H1 (cell line): Measurements from ENCODE around the gene ACOT7. TPM values are rescaled to one million over a fixed set of nuclear protein-coding genes. Genes with fewer than 3 reads are reported as not detected.

Experiments
- CTCF ChIA-PET: fragments of 300-600 bp; sonication (Branson Sonifier 250); formaldehyde crosslinking; loops from one replicate; lab custom pipeline; 2021; ENCODE audit not compliant: partially characterized antibody; lab: Charles Lee
- POLR2A ChIA-PET: fragments of 300-600 bp; sonication (Branson Sonifier 250); formaldehyde crosslinking; loops from one replicate; lab custom pipeline; 2021; ENCODE audit warnings: inconsistent platforms; ENCODE audit not compliant: partially characterized antibody; lab: Charles Lee
- DNase-seq, 2 experiments: peaks; one replicate each; pipeline versions ENCODE4 v3.0.0 to v3.0.0-alpha.2; 2010 to 2022; ENCODE audit warnings: low spot score in 2 of 2, low read depth in 1 of 2, mixed read lengths in 1 of 2
- FAIRE-seq: peaks from 2 replicates; lab custom pipeline; 2011; peaks lifted over from hg19 to GRCh38; lab: Jason Lieb, UNC
- H2AFZ ChIP-seq: 2 replicates; pipeline ENCODE4 v1.8.1; 2012; ENCODE audit warnings: low read length, inconsistent platforms
- H2AK5ac ChIP-seq: 2 replicates; pipeline ENCODE4 v1.6.1; 2013; ENCODE audit warnings: low read depth, low read length
- H2BK120ac ChIP-seq: replicated peaks from 2 replicates; pipeline ENCODE3; 2013; ENCODE audit warnings: low read depth, low read length, inconsistent platforms
- H2BK12ac ChIP-seq: 2 replicates; pipeline ENCODE4 v1.6.1; 2013; ENCODE audit warnings: low read depth, low read length
- H2BK15ac ChIP-seq: 2 replicates; pipeline ENCODE4 v1.6.1; 2013; ENCODE audit warnings: low read length
- H2BK20ac ChIP-seq: 2 replicates; pipeline ENCODE4 v1.6.1; 2013; ENCODE audit warnings: low read length
- H2BK5ac ChIP-seq: 2 replicates; pipeline ENCODE4 v1.6.1; 2013; ENCODE audit warnings: low read depth, low read length
- H3K14ac ChIP-seq: 2 replicates; pipeline ENCODE4 v1.6.1; 2013; ENCODE audit warnings: inconsistent platforms; ENCODE audit not compliant: insufficient read length
- H3K18ac ChIP-seq: 2 replicates; pipeline ENCODE4 v1.6.1; 2013; ENCODE audit warnings: low read length; ENCODE audit errors: extremely low read depth
- H3K23ac ChIP-seq: 2 replicates; pipeline ENCODE4 v1.6.1; 2013; ENCODE audit warnings: inconsistent platforms; ENCODE audit not compliant: insufficient read length
- H3K23me2 ChIP-seq: 2 replicates; pipeline ENCODE4 v1.6.1; 2013; ENCODE audit warnings: low read depth, low read length
- H3K27ac ChIP-seq: 2 replicates; pipeline ENCODE4 v1.6.1; 2011; ENCODE audit warnings: low read depth, low read length, inconsistent platforms
- H3K27me3 ChIP-seq, 4 experiments: replicated peaks in 1 of 4; 1 replicate in 1 of 4; 2 replicates in 3 of 4; pipeline versions ENCODE4 v1.6.1 to v1.8.1; 2011 to 2013; ENCODE audit warnings: low read length in 3 of 4, mild to moderate bottlenecking in 3 of 4, inconsistent platforms in 2 of 4, mixed read lengths in 2 of 4, moderate library complexity in 1 of 4; ENCODE audit not compliant: control insufficient read depth in 3 of 4, insufficient read depth in 3 of 4; ENCODE audit errors: extremely low read depth in 1 of 4
- H3K36me3 ChIP-seq, 4 experiments: 2 replicates each; pipeline versions ENCODE4 v1.6.1 to v1.8.1; 2011 to 2013; ENCODE audit warnings: mild to moderate bottlenecking in 4 of 4, low read length in 3 of 4, moderate library complexity in 2 of 4, control low read depth in 1 of 4, inconsistent platforms in 1 of 4; ENCODE audit not compliant: insufficient read depth in 4 of 4, control insufficient read depth in 2 of 4
- H3K4ac ChIP-seq: replicated peaks from 2 replicates; pipeline ENCODE3; 2013; ENCODE audit warnings: low read length, low read depth, mixed read lengths, inconsistent platforms; ENCODE audit not compliant: insufficient read length
- H3K4me1 ChIP-seq, 4 experiments: replicated peaks in 1 of 4; 1 replicate in 1 of 4; 2 replicates in 3 of 4; pipeline versions ENCODE4 v1.6.1 to v1.8.1; 2011 to 2013; ENCODE audit warnings: low read length in 3 of 4, inconsistent platforms in 2 of 4, mixed read lengths in 1 of 4; ENCODE audit not compliant: insufficient read depth in 4 of 4, control insufficient read depth in 3 of 4
- H3K4me2 ChIP-seq, 2 experiments: 2 replicates each; pipeline versions ENCODE4 v1.6.1 to v1.8.1; 2011 to 2013; ENCODE audit warnings: low read depth in 2 of 2, low read length in 2 of 2, control low read depth in 1 of 2, inconsistent platforms in 1 of 2, mild to moderate bottlenecking in 1 of 2; ENCODE audit not compliant: insufficient read depth in 1 of 2
- H3K4me3 ChIP-seq, 4 experiments: fragments of 200-600, 300-600 bp in 1 of 4; sonication (generic), shearing (Covaris generic), sonication (Bioruptor Twin) in 1 of 4; 2 replicates each; pipeline versions ENCODE4 v1.5.1 to v1.8.1; 2011 to 2016; ENCODE audit warnings: low read length in 4 of 4, low read depth in 3 of 4, control low read depth in 2 of 4, inconsistent platforms in 2 of 4, mild to moderate bottlenecking in 2 of 4, mixed read lengths in 1 of 4, moderate library complexity in 1 of 4; ENCODE audit not compliant: insufficient read depth in 2 of 4; ENCODE audit errors: extremely low read depth in 1 of 4
- H3K56ac ChIP-seq: replicated peaks from 2 replicates; pipeline ENCODE3; 2013; ENCODE audit warnings: low read depth, mild to moderate bottlenecking, mixed read lengths, low read length, inconsistent platforms; ENCODE audit not compliant: insufficient read length
- H3K79me1 ChIP-seq: 2 replicates; pipeline ENCODE4 v1.6.1; 2013; ENCODE audit warnings: low read depth, low read length, control low read depth
- H3K79me2 ChIP-seq, 2 experiments: 2 replicates each; pipeline versions ENCODE4 v1.6.1 to v1.8.1; 2012 to 2013; ENCODE audit warnings: low read length in 2 of 2, mild to moderate bottlenecking in 2 of 2, inconsistent platforms in 1 of 2; ENCODE audit not compliant: insufficient read depth in 2 of 2, control insufficient read depth in 1 of 2
- H3K9ac ChIP-seq, 4 experiments: replicated peaks in 1 of 4; 1 replicate in 1 of 4; 2 replicates in 3 of 4; pipeline versions ENCODE4 v1.6.1 to v1.8.1; 2011 to 2013; ENCODE audit warnings: low read depth in 3 of 4, low read length in 3 of 4, control low read depth in 2 of 4, mild to moderate bottlenecking in 2 of 4, moderate library complexity in 2 of 4, inconsistent platforms in 1 of 4; ENCODE audit errors: extremely low read depth in 1 of 4
- H3K9me3 ChIP-seq, 2 experiments: 2 replicates each; pipeline versions ENCODE4 v1.6.1 to v1.8.1; 2012 to 2013; ENCODE audit warnings: mild to moderate bottlenecking in 2 of 2, moderate library complexity in 2 of 2, control low read depth in 1 of 2, inconsistent platforms in 1 of 2, low read depth in 1 of 2, low read length in 1 of 2, mixed read lengths in 1 of 2; ENCODE audit not compliant: insufficient read depth in 2 of 2
- H4K20me1 ChIP-seq, 2 experiments: replicated peaks in 1 of 2; 2 replicates each; pipeline versions ENCODE3 to v1.8.1; 2011 to 2013; ENCODE audit warnings: inconsistent platforms in 2 of 2, low read length in 2 of 2, mild to moderate bottlenecking in 1 of 2; ENCODE audit not compliant: insufficient read depth in 2 of 2, control insufficient read depth in 1 of 2
- H4K5ac ChIP-seq: 2 replicates; pipeline ENCODE4 v1.6.1; 2013; ENCODE audit warnings: low read length, low read depth, mixed read lengths, inconsistent platforms; ENCODE audit not compliant: insufficient read length
- H4K8ac ChIP-seq: 2 replicates; pipeline ENCODE4 v1.8.0; 2013; ENCODE audit warnings: mild to moderate bottlenecking, moderate library complexity, low read length, inconsistent platforms; ENCODE audit not compliant: insufficient read depth; ENCODE audit errors: extremely low read depth
- H4K91ac ChIP-seq: replicated peaks from 2 replicates; pipeline ENCODE3; 2013; ENCODE audit warnings: low read length, mixed read lengths, inconsistent platforms; ENCODE audit not compliant: insufficient read length
- ASH2L ChIP-seq: fragments of 200-600, 300-600 bp; sonication (generic); IDR thresholded peaks from one replicate; pipeline ENCODE4 v1.7.1; 2017; ENCODE audit warnings: low read length
- CTBP2 ChIP-seq: IDR thresholded peaks from 2 replicates; pipeline ENCODE4 v1.7.0; 2011; ENCODE audit warnings: borderline replicate concordance, mild to moderate bottlenecking, moderate library complexity, mixed read lengths, low read length; ENCODE audit not compliant: insufficient read depth, insufficient read length
- E2F6 ChIP-seq: IDR thresholded peaks from 2 replicates; pipeline ENCODE4 v1.6.1; 2012; ENCODE audit warnings: inconsistent platforms
- EGR1 ChIP-seq: IDR thresholded peaks from 2 replicates; pipeline ENCODE4 v1.6.1; 2011; ENCODE audit warnings: low read depth, low read length, borderline replicate concordance
- HDAC6 ChIP-seq: IDR thresholded peaks from one replicate; pipeline ENCODE4 v1.7.1; 2012; ENCODE audit warnings: low read depth, mild to moderate bottlenecking, inconsistent platforms, low read length, moderate library complexity
- KDM1A ChIP-seq: fragments of 200-600, 300-600 bp; sonication (generic); IDR thresholded peaks from 2 replicates; pipeline ENCODE4 v1.7.1; 2016; ENCODE audit warnings: mild to moderate bottlenecking, low read length, borderline replicate concordance
- POU5F1 ChIP-seq: IDR thresholded peaks from 2 replicates; pipeline ENCODE4 v1.6.1; 2011; ENCODE audit warnings: low read depth, mild to moderate bottlenecking, low read length, moderate library complexity
- RNF2 ChIP-seq: fragments of 200-900, 300-1000 bp; sonication (generic); IDR thresholded peaks from 2 replicates; pipeline ENCODE4 v1.7.1; 2016; ENCODE audit warnings: borderline replicate concordance, low read depth, mild to moderate bottlenecking, antibody characterized with exemption, low read length; ENCODE audit not compliant: poor library complexity, severe bottlenecking; ENCODE audit errors: missing control alignments
- RXRA ChIP-seq: IDR thresholded peaks from 2 replicates; pipeline ENCODE4 v1.6.1; 2011; ENCODE audit warnings: low read depth, mild to moderate bottlenecking, low read length, moderate library complexity; ENCODE audit not compliant: insufficient read depth
- SIRT6 ChIP-seq: IDR thresholded peaks from one replicate; pipeline ENCODE4 v1.7.1; 2012; ENCODE audit warnings: low read length, inconsistent platforms
- SP1 ChIP-seq: IDR thresholded peaks from 2 replicates; pipeline ENCODE4 v1.6.1; 2011; ENCODE audit warnings: low read depth, low read length
- TCF12 ChIP-seq: IDR thresholded peaks from 2 replicates; pipeline ENCODE4 v1.6.1; 2011; ENCODE audit warnings: low read depth, mild to moderate bottlenecking, low read length
- TEAD4 ChIP-seq: IDR thresholded peaks from 2 replicates; pipeline ENCODE4 v1.6.1; 2012; ENCODE audit warnings: low read depth, low read length, inconsistent platforms, mixed read lengths
- YY1 ChIP-seq: IDR thresholded peaks from 2 replicates; pipeline ENCODE4 v1.6.1; 2011; ENCODE audit warnings: low read depth, mild to moderate bottlenecking, low read length
- WGBS, 2 experiments: shearing (Covaris generic) in 1 of 2; methylation state at CpG; one replicate each; pipeline versions ENCODE4 v1.1.6 to v1.1.7; 2013 to 2015; ENCODE audit warnings: low lambda C conversion rate in 2 of 2, mixed read lengths in 2 of 2, inconsistent platforms in 1 of 2, low coverage in 1 of 2, missing lambda C conversion rate in 1 of 2; ENCODE audit not compliant: insufficient replicate concordance in 2 of 2, insufficient coverage in 1 of 2, insufficient read length in 1 of 2; ENCODE audit errors: extremely low coverage in 1 of 2, missing lambda C conversion rate in 1 of 2; 5-methylcytosine and 5-hydroxymethylcytosine counted together
- polyA plus RNA-seq, 7 experiments: library from polyadenylated mRNA; depleted of rRNA in 3 of 7; stranded (reverse) in 5 of 7; unstranded in 2 of 7; fragments of >200 nt in 5 of 7; fragments of 200-250 nt in 2 of 7; gene quantifications; 1 replicate in 5 of 7; 2 replicates in 1 of 7; 4 replicates in 1 of 7; pipeline versions ENCODE4 v1.2.1 to v1.2.3, GENCODE V29; 2011 to 2013; ENCODE audit warnings: missing spikeins in 2 of 7, mixed read lengths in 2 of 7
- total RNA-seq: library from RNA; stranded (reverse); fragmentation: NEBNext Ultra II Directional; extraction: Animal tissue kit (Norgen Biotek cat#: 25700); gene quantifications from 2 replicates; pipeline ENCODE4 v1.2.1, GENCODE V29; 2021

The ACOT7 gene
- total and polyA plus RNA-seq, 2 of the 8 experiments (the other 6 are each of a cell fraction or from before 2014, with no cell fraction given): 151 to 214 TPM

- Histone ChIP-seq H2BK12ac (no peak overlapping the region), H2BK5ac (no peak overlapping the region), H2BK120ac (no peak overlapping the region), H2AFZ (no peak overlapping the region), H3K4me2 (no peak overlapping the region), H3K18ac (no peak overlapping the region), H3K79me1 (no peaks in the 10 kb centered on the region), H2BK20ac (no peak overlapping the region), H3K23ac (no peak overlapping the region), H4K8ac (no peak overlapping the region), H4K91ac (no peak overlapping the region), H3K4me3 (no peak overlapping the region), H3K36me3 (no peaks in the 10 kb centered on the region), H3K4ac (no peak overlapping the region), H3K4me1 (peaks cover 4 to 28% (median 19%) of the 10 kb centered on the region in 4 experiments), H3K14ac (no peak overlapping the region), H4K5ac (no peak overlapping the region), H2BK15ac (no peak overlapping the region), H2AK5ac (no peak overlapping the region), H3K79me2 (no peaks in the 10 kb centered on the region; a peak in 1 of 4 replicates), H3K56ac (no peak overlapping the region), H3K27ac (no peak overlapping the region), H3K27me3 (peaks cover 18 to 51% (median 39%) of the 10 kb centered on the region in 4 experiments), H3K9me3 (no peaks in the 10 kb centered on the region), H4K20me1 (peaks cover 9 to 29% of the 10 kb centered on the region in 2 experiments), H3K9ac (no peak overlapping the region), H3K23me2 (peaks cover 23% of the 10 kb centered on the region; the same call in 1 of the 2 replicates)
- CTCF ChIA-PET: interaction anchor here (0.7 to 19.1 kb wide), 34 partner anchors 9 to 329 kb away, joined by 3 to 353 read pairs (median 10); partner anchors contain the start of genes ACOT7, GPR153, ICMT and RNF207
- 78% methylated on average over 5 of the region's 5 CpGs; no CpG with 5 or more reads in 1 of the 2 experiments for WGBS, 2 experiments
- POLR2A ChIA-PET: interaction anchor here (0.7 to 9.3 kb wide), 16 partner anchors 10 to 176 kb away, joined by 3 to 64 read pairs (median 4); partner anchors contain the start of genes GPR153, ICMT and RPL22
- DNase-seq (peak in 1 of 2 experiments; percentile 48), FAIRE-seq (no peak)
- TF ChIP-seq TEAD4 (no peak), EGR1 (no peak), TCF12 (no peak), SP1 (no peak), YY1 (no peak), E2F6 (no peak), POU5F1 (no peak), RNF2 (no peak), ASH2L (no peak), SIRT6 (no peak), HDAC6 (no peak), RXRA (no peak), CTBP2 (no peak), KDM1A (no peak)
These were observed 145.9 kb downstream of the ACOT7 start for GRCh38 chr1:6247651-6248050.
